K562 (cell line): ENCODE data around the gene RDH5. TPM values are rescaled to one million over a fixed set of nuclear protein-coding genes. Genes with fewer than 3 reads are reported as not detected.

Experiments used
- ZNF23 ChIP-seq: fragments of 250-450 bp; sonication (Bioruptor Pico); IDR thresholded peaks from 2 replicates; pipeline ENCODE4 v1.4.0; 2020; ENCODE audit warnings: mild to moderate bottlenecking
- polyA plus RNA-seq, 8 experiments: library from polyadenylated mRNA; depleted of rRNA in 4 of 8; stranded (reverse) in 5 of 8; unstranded in 3 of 8; fragments of >200 nt; fragmentation: Nextera tagmentation in 2 of 8; fragmentation: Illumina TruSeq in 1 of 8; extraction: Ambion mirVana in 2 of 8; extraction: Trizol in 1 of 8; gene quantifications; 2 replicates each; pipeline versions ENCODE4 v1.2.1 to v1.2.3, GENCODE V29; 2011 to 2014; ENCODE audit warnings: inconsistent platforms in 1 of 8, missing spikeins in 1 of 8
- total RNA-seq, 7 experiments: library from RNA; depleted of rRNA in 6 of 7; stranded (reverse); fragments of >200 nt in 6 of 7; fragmentation: Illumina TruSeq in 2 of 7; extraction: Trizol in 2 of 7; gene quantifications; 2 replicates each; pipeline versions ENCODE4 v1.2.1 to v1.2.3, GENCODE V29; 2011 to 2021; ENCODE audit warnings: low replicate concordance in 1 of 7
- TF ChIP-seq, protein P1 (sequence below): fragments of 450-650 bp; IDR thresholded peaks from 2 replicates; pipeline ENCODE4 v1.7.0; 2016; ENCODE audit warnings: borderline replicate concordance
- TF ChIP-seq, protein P2 (sequence below), 2 experiments: IDR thresholded peaks; 2 replicates each; pipeline ENCODE4 v1.6.1; 2012; ENCODE audit warnings: improper control_type of control experiment in 2 of 2, low read depth in 2 of 2, low read length in 2 of 2, borderline replicate concordance in 1 of 2

Gene RDH5
- total and polyA plus RNA-seq, 9 of the 15 experiments (the other 6 are each of a cell fraction or from before 2014, with no cell fraction given), result 0.28 to 2.0 (median 1.1) TPM; not detected in 1

- TF ChIP-seq, protein P1, sequence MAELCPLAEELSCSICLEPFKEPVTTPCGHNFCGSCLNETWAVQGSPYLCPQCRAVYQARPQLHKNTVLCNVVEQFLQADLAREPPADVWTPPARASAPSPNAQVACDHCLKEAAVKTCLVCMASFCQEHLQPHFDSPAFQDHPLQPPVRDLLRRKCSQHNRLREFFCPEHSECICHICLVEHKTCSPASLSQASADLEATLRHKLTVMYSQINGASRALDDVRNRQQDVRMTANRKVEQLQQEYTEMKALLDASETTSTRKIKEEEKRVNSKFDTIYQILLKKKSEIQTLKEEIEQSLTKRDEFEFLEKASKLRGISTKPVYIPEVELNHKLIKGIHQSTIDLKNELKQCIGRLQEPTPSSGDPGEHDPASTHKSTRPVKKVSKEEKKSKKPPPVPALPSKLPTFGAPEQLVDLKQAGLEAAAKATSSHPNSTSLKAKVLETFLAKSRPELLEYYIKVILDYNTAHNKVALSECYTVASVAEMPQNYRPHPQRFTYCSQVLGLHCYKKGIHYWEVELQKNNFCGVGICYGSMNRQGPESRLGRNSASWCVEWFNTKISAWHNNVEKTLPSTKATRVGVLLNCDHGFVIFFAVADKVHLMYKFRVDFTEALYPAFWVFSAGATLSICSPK, result no peak
- TF ChIP-seq, protein P2, sequence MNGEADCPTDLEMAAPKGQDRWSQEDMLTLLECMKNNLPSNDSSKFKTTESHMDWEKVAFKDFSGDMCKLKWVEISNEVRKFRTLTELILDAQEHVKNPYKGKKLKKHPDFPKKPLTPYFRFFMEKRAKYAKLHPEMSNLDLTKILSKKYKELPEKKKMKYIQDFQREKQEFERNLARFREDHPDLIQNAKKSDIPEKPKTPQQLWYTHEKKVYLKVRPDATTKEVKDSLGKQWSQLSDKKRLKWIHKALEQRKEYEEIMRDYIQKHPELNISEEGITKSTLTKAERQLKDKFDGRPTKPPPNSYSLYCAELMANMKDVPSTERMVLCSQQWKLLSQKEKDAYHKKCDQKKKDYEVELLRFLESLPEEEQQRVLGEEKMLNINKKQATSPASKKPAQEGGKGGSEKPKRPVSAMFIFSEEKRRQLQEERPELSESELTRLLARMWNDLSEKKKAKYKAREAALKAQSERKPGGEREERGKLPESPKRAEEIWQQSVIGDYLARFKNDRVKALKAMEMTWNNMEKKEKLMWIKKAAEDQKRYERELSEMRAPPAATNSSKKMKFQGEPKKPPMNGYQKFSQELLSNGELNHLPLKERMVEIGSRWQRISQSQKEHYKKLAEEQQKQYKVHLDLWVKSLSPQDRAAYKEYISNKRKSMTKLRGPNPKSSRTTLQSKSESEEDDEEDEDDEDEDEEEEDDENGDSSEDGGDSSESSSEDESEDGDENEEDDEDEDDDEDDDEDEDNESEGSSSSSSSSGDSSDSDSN (IDR thresholded peaks at IDR 0.05; ENCODE audit: borderline replicate concordance in 1 of 2, low read depth in 2 of 2, low read length in 2 of 2), result 0 out of 4 replicates have a peak, but pooled peaks of 1 of the 2 experiments have one; percentile 15
- TF ChIP-seq ZNF23 (CRISPR knock-in tag), result no peak
Measured at GRCh38 chr12:55729819-55730818, 9.9 kb downstream of the RDH5 start (continued).
